ENCODE measurements around the gene OR6F1.

DNA sequence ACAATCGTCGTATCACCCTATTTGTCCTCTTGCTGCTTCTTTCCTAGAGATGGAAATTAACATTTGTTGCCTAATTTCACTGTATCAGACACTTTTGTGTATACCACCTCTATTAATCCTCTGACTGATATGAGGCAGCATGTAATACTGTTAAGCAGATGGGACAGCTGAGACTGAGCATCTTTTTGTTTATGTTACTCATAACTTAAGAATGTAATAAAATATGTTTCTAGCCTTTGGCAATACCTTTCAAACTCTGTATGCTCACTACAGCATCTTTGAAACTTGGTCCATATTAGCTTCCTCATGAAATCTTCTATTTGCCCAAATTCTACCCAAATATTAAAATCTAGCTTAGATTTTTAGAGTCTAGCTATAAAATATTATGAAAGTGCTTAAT lies 24.3 kb upstream of the OR6F1 start:
- TF ChIP-seq, protein P1, sequence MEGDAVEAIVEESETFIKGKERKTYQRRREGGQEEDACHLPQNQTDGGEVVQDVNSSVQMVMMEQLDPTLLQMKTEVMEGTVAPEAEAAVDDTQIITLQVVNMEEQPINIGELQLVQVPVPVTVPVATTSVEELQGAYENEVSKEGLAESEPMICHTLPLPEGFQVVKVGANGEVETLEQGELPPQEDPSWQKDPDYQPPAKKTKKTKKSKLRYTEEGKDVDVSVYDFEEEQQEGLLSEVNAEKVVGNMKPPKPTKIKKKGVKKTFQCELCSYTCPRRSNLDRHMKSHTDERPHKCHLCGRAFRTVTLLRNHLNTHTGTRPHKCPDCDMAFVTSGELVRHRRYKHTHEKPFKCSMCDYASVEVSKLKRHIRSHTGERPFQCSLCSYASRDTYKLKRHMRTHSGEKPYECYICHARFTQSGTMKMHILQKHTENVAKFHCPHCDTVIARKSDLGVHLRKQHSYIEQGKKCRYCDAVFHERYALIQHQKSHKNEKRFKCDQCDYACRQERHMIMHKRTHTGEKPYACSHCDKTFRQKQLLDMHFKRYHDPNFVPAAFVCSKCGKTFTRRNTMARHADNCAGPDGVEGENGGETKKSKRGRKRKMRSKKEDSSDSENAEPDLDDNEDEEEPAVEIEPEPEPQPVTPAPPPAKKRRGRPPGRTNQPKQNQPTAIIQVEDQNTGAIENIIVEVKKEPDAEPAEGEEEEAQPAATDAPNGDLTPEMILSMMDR (IDR thresholded peaks at IDR 0.05; ENCODE audit: poor library complexity), result no peak
- TF ChIP-seq EZH2 (IDR thresholded peaks at IDR 0.05; ENCODE audit: borderline replicate concordance), result no peak
